GM13977 (cell line): ENCODE data around the gene EPOP.

Source experiments
- DNase-seq: peaks from one replicate; pipeline ENCODE4 v3.0.0; 2012; ENCODE audit warnings: low spot score
- in situ Hi-C: fragments of 300-500 bp; cut with MboI; formaldehyde crosslinking; loops from one replicate; pipeline ENCODE4 v1.12.0; 2022; ENCODE audit warnings: low sequenced_read_pairs, low pct_unique_long_range_greater_than_20kb, mixed read lengths, inconsistent platforms; ENCODE audit not compliant: unreplicated experiment
- TF ChIP-seq, protein P1 (sequence below): IDR thresholded peaks from 2 replicates; pipeline ENCODE4 v1.5.1; 2012; ENCODE audit warnings: mild to moderate bottlenecking, control low read depth; ENCODE audit not compliant: insufficient read depth; ENCODE audit errors: extremely low read depth, missing control alignments

The EPOP gene

GRCh38 chr17:38701504-38702165 is 26.9 kb upstream of the EPOP start:
- in situ Hi-C loops, result no loop called here
- TF ChIP-seq, protein P1, sequence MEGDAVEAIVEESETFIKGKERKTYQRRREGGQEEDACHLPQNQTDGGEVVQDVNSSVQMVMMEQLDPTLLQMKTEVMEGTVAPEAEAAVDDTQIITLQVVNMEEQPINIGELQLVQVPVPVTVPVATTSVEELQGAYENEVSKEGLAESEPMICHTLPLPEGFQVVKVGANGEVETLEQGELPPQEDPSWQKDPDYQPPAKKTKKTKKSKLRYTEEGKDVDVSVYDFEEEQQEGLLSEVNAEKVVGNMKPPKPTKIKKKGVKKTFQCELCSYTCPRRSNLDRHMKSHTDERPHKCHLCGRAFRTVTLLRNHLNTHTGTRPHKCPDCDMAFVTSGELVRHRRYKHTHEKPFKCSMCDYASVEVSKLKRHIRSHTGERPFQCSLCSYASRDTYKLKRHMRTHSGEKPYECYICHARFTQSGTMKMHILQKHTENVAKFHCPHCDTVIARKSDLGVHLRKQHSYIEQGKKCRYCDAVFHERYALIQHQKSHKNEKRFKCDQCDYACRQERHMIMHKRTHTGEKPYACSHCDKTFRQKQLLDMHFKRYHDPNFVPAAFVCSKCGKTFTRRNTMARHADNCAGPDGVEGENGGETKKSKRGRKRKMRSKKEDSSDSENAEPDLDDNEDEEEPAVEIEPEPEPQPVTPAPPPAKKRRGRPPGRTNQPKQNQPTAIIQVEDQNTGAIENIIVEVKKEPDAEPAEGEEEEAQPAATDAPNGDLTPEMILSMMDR, result no peak
- peak; percentile 79 for DNase-seq

DNA sequence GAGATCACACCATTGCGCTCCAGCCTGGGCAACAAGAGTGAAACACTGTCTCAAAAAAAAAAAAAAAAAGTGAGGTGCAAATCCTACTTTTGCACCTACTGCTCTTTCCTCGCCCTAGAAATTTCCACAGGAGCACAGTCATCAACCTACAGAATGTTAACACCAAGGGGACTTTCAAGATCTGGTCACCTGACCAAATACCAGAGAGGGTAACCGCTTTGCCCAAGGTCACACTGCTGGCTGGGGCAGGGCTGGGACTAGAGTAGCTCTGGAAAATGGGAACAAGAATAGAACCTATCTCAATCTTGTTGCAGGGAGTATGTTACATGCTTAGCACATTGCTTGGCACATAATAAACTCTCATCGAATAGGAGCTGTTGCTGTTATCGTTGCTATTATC is 24.0 kb upstream of the EPOP start:
- TF ChIP-seq, protein P1, result no peak
- DNase-seq, result no peak
- in situ Hi-C loops, result no loop called here

- DNase-seq, result no peak
- TF ChIP-seq, protein P1, result no peak
- in situ Hi-C loops, result no loop called here
These were observed 22.5 kb upstream of the EPOP start for GRCh38 chr17:38697061-38697820.

GRCh38 chr17:38693700-38694329 is 19.1 kb upstream of the EPOP start:
- TF ChIP-seq, protein P1, result no peak
- DNase-seq, result no peak
- in situ Hi-C loops, result no loop called here

GRCh38 chr17:38691154-38691553 is 16.4 kb upstream of the EPOP start:
- DNase-seq, result no peak
- in situ Hi-C loops, result no loop called here
- TF ChIP-seq, protein P1, result no peak

DNA sequence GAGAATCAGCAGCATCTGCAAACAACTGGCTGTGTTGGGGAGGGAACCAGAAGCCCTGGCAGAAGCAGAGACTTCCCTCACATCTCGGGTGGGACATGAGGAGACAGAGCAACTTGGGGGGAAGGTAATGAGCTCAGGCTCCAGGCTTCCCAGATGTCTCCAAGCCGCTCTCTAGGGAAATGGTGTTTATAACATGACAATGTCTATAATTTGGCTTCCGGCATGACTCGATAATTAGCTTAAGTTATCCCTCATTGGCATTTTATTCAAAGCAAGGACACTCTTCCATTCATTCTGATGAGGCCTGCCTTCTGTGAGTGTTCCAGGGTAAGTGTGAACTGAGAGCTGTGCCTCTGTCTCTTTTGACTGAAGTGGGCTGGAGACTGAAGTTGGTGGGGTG is 15.6 kb upstream of the EPOP start:
- in situ Hi-C loops, result no loop called here
- TF ChIP-seq, protein P1, result no peak

More for the DNA sequence above, 15.6 kb upstream of the EPOP start:
- DNase-seq, result no peak
